Activated gamma-delta T cell treated with anti-CD3 and anti-CD28 coated beads, Interleukin-2, amount 50 U/mL, for 16 hours (primary cell): ENCODE results near the gene TMEM229B.

Source experiments
- DNase-seq: peaks from one replicate; pipeline ENCODE4 v3.0.0-alpha.2; 2020; ENCODE audit warnings: low read depth

TMEM229B gene

DNA sequence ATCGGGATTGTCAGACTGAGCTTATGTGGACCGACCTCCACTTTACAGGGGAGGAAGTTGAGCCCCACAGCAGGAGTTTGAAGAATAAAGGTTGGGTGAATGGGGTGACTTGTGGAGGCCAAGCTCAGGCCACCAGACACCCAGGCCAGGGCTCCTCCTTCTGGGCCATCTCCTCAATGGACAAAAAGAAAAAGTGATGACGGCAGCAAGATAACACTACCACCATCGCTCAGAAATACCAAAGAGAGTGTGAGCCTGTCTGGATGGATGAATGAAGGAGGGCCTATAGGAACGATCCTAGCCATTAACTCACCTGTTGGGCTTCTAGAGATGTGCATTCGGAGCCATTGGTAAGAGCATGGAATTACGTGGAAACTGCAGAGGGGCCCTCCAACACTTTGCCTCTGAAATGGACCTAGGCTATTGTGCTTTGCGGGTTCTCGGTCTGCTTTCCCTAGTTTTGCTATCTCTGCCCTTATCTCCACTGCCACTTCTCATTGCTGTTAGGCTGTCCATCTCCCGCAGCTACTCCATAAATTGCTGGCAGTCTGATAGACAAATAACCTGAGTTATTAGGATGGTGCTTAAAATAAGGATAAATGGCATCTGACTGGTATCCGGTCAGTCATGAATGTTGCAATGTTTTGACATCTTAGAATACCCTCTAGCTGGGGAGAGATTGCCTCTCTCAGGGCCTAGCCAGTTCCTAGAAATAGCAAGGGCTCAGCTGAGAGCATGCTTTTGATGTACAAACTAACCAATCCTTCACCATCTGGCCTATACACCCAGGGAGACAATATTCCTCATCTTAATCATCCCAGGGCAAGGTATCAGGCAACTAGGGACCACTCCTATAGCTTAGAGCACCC lies 66.9 kb downstream of the TMEM229B start:
- no peak for DNase-seq
